Activated CD4-positive, alpha-beta T cell treated with anti-CD3 and anti-CD28 coated beads for 1 hour (primary cell): ENCODE results near the gene TMEM30B.
"Not testable (repeated sequence)": the region's sequence is repeated elsewhere in the genome, so short reads cannot be mapped to it uniquely, and the experiment has no call there.

ENCODE experiments used
- DNase-seq: peaks from one replicate; pipeline ENCODE4 v3.0.0-alpha.2; 2020

TMEM30B gene

GRCh38 chr14:61281186-61281947 is at the start of gene TMEM30B:
TMEM30B (minus strand) TSS chr14:61281338; CDS start chr14:61281147, 191 bp downstream.
- DNase-seq = peak; percentile 15

DNA sequence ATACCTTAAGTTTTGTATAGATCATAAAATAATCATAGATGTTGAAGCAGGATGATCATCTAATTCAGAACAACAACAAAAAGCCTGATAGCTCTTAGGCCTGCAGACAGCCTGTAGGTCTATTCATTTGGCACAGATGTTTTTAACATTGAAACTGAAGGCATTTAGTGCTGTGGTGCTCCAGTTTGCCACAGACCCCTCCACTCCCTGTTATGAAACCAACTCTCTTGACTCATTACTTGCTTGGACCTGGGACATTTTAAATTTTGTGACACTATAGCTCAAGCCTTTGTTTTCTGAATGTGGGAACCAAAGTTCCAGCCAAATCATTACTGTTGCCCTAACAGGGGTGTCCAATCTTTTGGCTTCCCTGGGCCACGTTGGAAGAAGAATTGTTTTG is 49.4 kb upstream of the TMEM30B start:
- no peak for DNase-seq

- no peak for DNase-seq
Measured at GRCh38 chr14:61329478-61330051, 48.4 kb upstream of the TMEM30B start.

DNA sequence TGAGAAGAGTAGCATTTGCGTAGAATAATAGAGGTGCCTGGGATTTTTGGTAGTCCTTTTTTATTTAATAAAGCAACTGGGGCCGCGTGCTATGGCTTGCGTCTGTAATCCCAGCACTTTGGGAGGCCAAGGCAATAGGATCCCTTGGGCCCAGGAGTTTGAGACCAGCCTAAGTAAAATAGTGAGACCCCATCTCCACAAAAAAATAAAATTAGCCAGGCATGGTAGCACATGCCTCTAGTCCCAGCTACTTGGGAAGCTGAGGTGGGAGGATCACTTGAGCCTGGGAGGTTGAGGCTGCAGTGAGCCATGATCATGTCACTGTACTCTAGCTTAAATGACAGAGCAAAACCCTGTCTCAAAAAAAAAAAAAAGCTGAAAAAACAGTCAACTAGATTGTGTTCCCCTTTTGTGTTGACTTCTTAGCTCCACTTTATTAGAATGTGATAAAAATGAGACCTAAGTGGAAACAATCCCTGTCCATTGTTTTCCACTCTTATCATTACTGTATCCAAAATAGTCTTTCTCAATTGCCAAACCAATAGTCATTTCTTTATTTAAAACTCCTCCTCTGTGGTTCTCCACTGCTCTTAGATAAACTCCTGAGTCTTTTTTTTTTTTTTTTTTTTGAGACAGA is 47.6 kb upstream of the TMEM30B start:
- no peak for DNase-seq

GRCh38 chr14:61326847-61327246 is 45.7 kb upstream of the TMEM30B start:
- DNase-seq = no peak

GRCh38 chr14:61326146-61326545 is 45.0 kb upstream of the TMEM30B start:
- DNase-seq = no peak

DNA sequence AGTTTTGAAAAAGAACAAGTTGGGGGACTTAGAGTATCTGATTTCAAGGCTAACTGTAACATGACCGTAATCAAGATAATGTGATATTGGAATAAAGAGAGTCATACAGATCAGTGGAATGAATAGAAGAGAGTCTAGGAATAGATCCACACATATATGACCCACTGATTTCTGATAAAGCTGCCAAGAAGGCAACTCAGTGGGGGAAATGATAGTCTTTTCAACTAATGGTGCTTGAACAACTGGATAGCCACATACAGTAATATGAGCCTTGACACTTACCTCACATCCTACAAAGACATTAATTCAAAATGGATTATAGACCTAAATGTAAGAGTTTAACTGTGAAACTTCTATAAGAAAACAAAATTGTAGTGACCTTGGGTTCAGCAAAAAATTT is 44.0 kb upstream of the TMEM30B start:
- no peak for DNase-seq

GRCh38 chr14:61323970-61324369 is 42.8 kb upstream of the TMEM30B start:
- no peak for DNase-seq

DNA sequence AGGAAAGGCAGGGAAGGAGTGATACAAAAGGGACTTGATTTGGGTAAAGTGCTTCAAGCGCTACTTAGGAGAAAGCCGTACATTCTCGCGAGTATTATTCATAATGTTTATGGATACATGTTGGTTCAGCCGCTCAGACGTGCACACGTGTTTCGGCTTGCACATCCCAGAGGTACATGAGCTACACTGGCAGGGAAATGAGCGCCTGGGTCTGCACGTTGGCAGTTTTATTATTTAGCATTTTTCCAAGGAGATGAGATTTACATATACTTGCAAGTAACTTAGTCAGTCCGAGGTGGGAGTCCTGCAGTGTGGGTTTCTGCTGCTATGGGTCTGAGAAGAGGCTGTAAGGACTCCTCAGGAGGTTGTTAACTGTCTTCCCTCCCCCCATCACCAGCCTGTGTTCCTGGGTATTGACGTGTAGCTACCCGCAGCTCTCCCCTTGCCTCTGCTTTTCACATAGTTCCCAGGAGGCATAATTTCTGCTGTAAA is 41.7 kb upstream of the TMEM30B start:
- DNase-seq = peak; percentile 25

DNA sequence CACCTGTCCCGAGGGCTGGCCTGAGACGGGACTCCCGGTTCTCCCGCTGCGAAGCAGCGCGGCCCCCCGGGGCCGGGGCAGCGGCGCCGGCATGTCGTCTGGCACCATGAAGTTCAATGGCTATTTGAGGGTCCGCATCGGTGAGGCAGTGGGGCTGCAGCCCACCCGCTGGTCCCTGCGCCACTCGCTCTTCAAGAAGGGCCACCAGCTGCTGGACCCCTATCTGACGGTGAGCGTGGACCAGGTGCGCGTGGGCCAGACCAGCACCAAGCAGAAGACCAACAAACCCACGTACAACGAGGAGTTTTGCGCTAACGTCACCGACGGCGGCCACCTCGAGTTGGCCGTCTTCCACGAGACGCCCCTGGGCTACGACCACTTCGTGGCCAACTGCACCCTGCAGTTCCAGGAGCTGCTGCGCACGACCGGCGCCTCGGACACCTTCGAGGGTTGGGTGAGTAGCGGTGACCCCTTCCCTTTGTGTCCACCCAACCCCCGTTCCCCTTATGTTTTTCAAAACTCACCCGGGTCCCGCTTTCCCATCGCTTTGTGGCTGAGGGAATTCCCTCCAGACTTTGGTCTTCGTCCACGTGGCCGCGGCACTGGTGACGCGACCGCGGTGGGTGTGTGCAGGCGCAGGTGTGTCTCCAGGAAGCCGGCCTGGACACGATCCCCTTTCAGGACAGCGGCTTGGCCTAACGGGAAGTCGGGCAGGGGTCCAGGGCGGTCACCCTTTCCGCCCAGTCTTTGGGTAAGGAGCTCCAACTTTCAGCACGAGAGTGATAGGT is 41.1 kb upstream of the TMEM30B start:
- peak; percentile 21 for DNase-seq

DNA sequence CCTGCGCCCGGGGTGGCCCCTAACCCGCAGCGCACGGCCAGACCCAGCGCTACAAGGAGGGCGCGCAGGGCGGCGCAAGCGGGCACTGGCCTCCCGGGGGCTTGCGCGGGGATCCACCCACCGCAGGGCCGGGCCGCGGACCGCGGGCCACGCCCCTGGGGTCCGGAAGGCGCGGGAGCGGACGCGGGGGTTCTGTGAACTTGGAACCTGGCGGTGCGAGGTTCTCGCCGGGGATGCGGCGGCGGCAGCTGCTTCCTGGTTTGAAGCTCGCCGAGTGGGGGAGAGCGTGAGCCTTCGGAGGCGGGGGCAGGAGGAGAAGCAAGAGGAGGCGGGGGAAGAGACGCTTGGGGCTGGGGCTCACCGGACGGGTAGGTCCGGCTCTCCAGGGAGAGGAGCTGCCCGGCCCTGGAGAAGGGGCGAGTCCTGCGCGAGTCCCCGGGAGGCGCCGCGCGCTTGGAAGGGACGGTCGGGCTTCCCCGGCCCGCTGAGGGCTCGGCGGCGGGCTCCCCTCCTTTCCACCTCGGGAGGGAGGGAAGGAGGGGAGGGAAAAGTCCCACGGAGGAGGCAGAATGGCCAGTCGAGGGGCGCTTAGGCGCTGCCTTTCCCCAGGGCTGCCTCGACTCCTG is 40.4 kb upstream of the TMEM30B start, which contains the start of gene PRKCH:
PRKCH (plus strand) TSS at position 195 of the 626 bp plus-strand sequence. CDS start 523 bp downstream, outside the sequence.
- peak; percentile 78 for DNase-seq

DNA sequence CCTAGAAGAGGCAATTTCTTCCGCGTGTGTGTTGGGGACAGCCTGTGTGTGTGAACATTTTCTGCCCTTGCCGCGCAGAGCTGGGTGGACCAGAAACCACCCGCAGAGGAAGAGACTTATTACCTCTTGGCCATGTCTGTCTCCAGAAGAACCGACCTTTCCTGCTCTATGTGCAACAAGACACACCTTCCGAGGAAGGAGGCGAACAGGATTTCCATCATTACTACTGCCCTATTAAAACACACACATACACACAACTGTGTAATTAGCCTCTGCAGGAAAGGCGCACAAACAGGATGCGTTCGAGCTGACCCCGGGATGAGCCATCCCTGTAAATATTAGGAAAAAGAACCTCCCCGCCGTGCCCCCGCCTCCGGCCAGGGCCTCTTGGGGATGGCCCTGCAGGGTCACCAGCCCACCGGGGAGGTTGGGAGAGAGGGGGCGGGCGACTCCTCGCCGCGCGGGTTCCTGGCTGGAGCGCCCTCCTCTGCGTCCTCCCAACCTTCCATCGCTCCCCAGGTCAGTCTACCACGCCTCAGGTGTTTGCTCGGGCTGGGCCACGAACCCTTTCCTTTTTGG is 39.8 kb upstream of the TMEM30B start:
- DNase-seq = no peak

DNA sequence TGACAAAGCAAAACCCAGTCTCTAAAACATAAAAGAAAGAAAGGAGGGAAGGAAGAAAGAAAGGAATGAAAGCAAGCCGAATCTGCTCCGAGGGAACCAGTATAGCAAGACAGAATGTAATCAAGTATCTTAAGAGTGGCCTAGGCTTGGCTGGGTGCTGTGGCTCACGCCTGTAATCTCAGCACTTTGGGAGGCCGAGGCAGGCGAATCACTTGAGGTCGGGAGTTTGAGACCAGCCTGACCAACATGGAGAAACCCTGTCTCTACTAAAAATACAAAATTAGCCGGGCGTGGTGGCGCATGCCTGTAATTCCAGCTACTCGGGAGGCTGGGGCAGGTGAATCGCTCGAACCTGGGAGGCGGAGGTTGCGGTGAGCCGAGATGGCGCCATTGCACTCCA is 39.0 kb upstream of the TMEM30B start:
- not testable (repeated sequence) for DNase-seq

DNA sequence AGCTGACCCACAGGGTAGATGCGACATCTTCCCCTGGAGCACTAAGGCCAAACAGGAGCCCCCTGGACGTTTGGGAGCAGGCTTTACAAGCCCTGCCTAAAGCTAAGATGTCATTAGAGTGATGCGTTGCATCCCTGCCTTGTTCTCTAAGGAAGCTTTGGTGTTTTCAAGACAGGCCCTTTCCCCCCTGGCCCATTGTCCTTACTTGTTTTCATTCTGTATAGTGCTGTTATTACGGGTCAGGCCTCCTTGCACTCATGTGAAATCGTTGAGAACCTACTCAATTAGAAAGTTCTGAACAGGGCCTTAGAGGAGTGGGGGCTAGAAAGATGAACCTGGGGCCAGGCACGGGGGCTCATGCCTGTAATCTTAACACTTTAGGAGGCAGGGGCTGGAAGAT is 38.6 kb upstream of the TMEM30B start:
- no peak for DNase-seq

GRCh38 chr14:61319086-61319485 is 37.9 kb upstream of the TMEM30B start:
- no peak for DNase-seq

DNA sequence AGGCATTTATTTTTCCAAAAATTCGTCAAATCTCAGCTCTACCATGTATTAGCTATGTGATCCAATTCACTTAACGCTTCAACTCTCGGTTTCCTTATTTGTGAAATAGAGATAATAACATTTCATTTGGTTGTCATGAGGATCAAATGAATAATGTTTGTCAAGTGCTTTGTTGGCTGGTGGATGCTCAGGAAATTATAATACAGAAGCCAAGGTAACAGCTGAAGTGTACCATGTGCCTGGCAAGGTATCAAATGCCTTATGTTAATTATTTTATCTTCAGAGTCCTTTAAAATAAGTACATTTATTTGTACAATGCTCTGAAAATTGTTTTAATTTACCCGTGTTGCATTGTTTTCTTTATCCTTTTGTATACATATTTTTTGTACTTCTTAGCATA is 34.2 kb upstream of the TMEM30B start:
- no peak for DNase-seq

DNA sequence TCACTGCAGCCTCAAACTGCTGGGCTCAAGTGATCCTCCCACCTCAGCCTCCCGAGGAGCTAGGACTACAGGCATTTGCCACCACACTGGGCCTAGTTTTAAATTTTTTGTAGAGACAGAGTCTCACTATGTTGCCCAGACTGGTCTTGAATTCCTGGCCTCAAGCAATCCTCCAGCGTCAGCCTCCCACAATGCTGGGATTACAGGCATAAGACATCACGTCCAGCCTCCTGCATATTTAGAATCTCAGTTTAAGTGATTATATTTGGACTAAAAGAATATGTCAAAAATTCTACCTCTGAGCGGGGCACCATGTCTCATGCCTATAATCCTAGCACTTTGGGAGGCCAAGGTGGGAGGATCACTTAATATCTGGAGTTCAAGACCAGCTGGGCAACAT is 27.6 kb upstream of the TMEM30B start:
- DNase-seq = not testable (repeated sequence)

DNA sequence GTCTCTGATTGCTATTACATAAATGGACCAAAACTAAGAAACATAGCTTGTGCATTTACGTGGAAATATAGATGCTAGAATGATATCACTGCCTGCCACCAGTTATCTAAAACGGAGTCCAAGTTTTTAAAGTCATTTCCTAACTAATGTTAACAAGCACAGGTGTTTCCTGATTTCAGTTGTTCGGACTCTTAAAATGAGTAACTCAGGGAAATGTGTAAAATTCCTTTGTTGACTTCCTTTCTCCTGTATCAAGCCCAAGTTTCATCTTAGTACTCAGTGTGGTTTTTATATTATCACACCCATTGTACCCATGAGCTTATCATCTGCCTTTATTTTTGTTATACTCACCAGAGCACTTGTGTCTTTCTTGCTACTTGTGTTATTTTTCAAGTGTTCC is 27.1 kb upstream of the TMEM30B start:
- DNase-seq = no peak

GRCh38 chr14:61304688-61305087 is 23.6 kb upstream of the TMEM30B start:
- no peak for DNase-seq

- DNase-seq = no peak
Measured at GRCh38 chr14:61300754-61301153, 19.6 kb upstream of the TMEM30B start.

DNA sequence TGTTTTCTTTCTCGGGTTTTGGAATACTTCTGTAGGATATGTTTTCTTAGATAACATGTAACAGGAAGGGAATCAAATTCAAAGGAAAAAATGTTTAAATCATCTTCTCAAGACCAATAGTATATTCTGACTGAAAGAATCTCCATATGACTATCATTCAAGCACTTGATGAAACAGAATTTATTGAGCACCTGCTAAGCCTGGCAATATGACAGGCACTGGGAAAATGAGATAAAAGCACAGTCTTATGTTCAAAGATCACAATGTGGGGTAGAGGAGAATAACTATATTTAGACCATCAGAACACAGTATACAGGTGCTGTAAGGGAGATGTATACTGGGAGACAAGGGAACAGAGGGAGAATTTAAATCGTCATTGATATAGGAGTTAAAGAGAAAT is 19.1 kb upstream of the TMEM30B start:
- no peak for DNase-seq

DNA sequence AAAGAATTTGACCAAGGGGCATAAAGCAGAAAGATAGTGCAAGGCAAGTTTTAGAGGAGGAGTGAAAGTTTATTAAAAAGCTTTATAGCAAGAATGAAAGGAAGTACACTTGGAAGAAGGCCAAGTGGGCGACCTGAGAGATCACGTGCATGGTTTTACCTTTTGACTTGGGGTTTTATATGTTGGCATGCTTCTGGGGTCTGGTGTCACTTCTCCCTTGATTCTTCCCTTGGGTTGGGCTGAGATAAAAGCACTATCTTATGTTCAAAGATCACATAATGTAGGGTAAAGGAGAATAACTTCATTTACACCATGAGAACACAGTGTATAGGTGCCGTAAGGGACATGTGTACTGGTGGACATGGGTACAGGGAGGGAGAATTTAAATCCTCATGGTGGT is 17.7 kb upstream of the TMEM30B start:
- DNase-seq = no peak
